ENCODE measurements around the gene ULBP2. TPM values are rescaled to one million over a fixed set of nuclear protein-coding genes. Genes with fewer than 3 reads are reported as not detected.
A peak's percentile ranks its signal among the peaks of the same experiment; 100 is the strongest.

Gene ULBP2
- total and polyA plus RNA-seq, 2 of the 8 experiments (the other 6 are each of a cell fraction or from before 2014, with no cell fraction given) = 0.05 TPM; not detected in 1

GRCh38 chr6:149988550-149989346 is 46.9 kb downstream of the ULBP2 start (continued):
- TF ChIP-seq, protein P1, sequence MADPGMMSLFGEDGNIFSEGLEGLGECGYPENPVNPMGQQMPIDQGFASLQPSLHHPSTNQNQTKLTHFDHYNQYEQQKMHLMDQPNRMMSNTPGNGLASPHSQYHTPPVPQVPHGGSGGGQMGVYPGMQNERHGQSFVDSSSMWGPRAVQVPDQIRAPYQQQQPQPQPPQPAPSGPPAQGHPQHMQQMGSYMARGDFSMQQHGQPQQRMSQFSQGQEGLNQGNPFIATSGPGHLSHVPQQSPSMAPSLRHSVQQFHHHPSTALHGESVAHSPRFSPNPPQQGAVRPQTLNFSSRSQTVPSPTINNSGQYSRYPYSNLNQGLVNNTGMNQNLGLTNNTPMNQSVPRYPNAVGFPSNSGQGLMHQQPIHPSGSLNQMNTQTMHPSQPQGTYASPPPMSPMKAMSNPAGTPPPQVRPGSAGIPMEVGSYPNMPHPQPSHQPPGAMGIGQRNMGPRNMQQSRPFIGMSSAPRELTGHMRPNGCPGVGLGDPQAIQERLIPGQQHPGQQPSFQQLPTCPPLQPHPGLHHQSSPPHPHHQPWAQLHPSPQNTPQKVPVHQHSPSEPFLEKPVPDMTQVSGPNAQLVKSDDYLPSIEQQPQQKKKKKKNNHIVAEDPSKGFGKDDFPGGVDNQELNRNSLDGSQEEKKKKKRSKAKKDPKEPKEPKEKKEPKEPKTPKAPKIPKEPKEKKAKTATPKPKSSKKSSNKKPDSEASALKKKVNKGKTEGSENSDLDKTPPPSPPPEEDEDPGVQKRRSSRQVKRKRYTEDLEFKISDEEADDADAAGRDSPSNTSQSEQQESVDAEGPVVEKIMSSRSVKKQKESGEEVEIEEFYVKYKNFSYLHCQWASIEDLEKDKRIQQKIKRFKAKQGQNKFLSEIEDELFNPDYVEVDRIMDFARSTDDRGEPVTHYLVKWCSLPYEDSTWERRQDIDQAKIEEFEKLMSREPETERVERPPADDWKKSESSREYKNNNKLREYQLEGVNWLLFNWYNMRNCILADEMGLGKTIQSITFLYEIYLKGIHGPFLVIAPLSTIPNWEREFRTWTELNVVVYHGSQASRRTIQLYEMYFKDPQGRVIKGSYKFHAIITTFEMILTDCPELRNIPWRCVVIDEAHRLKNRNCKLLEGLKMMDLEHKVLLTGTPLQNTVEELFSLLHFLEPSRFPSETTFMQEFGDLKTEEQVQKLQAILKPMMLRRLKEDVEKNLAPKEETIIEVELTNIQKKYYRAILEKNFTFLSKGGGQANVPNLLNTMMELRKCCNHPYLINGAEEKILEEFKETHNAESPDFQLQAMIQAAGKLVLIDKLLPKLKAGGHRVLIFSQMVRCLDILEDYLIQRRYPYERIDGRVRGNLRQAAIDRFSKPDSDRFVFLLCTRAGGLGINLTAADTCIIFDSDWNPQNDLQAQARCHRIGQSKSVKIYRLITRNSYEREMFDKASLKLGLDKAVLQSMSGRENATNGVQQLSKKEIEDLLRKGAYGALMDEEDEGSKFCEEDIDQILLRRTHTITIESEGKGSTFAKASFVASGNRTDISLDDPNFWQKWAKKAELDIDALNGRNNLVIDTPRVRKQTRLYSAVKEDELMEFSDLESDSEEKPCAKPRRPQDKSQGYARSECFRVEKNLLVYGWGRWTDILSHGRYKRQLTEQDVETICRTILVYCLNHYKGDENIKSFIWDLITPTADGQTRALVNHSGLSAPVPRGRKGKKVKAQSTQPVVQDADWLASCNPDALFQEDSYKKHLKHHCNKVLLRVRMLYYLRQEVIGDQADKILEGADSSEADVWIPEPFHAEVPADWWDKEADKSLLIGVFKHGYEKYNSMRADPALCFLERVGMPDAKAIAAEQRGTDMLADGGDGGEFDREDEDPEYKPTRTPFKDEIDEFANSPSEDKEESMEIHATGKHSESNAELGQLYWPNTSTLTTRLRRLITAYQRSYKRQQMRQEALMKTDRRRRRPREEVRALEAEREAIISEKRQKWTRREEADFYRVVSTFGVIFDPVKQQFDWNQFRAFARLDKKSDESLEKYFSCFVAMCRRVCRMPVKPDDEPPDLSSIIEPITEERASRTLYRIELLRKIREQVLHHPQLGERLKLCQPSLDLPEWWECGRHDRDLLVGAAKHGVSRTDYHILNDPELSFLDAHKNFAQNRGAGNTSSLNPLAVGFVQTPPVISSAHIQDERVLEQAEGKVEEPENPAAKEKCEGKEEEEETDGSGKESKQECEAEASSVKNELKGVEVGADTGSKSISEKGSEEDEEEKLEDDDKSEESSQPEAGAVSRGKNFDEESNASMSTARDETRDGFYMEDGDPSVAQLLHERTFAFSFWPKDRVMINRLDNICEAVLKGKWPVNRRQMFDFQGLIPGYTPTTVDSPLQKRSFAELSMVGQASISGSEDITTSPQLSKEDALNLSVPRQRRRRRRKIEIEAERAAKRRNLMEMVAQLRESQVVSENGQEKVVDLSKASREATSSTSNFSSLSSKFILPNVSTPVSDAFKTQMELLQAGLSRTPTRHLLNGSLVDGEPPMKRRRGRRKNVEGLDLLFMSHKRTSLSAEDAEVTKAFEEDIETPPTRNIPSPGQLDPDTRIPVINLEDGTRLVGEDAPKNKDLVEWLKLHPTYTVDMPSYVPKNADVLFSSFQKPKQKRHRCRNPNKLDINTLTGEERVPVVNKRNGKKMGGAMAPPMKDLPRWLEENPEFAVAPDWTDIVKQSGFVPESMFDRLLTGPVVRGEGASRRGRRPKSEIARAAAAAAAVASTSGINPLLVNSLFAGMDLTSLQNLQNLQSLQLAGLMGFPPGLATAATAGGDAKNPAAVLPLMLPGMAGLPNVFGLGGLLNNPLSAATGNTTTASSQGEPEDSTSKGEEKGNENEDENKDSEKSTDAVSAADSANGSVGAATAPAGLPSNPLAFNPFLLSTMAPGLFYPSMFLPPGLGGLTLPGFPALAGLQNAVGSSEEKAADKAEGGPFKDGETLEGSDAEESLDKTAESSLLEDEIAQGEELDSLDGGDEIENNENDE (IDR thresholded peaks at IDR 0.05; ENCODE audit: insufficient replicate concordance, low read length) = no peak
- TF ChIP-seq SP2 (IDR thresholded peaks at IDR 0.05; ENCODE audit: low read length) = no peak
- no peak for TF ChIP-seq TEAD4 (IDR thresholded peaks at IDR 0.05; ENCODE audit: low read depth, low read length)
- no peak for TF ChIP-seq EP300 (IDR thresholded peaks at IDR 0.05; ENCODE audit: borderline replicate concordance in 1 of 2, low read depth in 2 of 2, low read length in 2 of 2)
- TF ChIP-seq BRCA1 (IDR thresholded peaks at IDR 0.05; ENCODE audit: low read depth, low read length) = no peak
- no peak for TF ChIP-seq KDM4A (IDR thresholded peaks at IDR 0.05; ENCODE audit: low read depth, low read length, severe bottlenecking)
- TF ChIP-seq HDAC2 (IDR thresholded peaks at IDR 0.05; ENCODE audit: borderline replicate concordance in 1 of 2, low read depth in 2 of 2, low read length in 2 of 2) = no peak
- TF ChIP-seq MAX (IDR thresholded peaks at IDR 0.05) = peak; percentile 70
- TF ChIP-seq CHD2 (IDR thresholded peaks at IDR 0.05; ENCODE audit: low read length) = no peak
- TF ChIP-seq POLR2A (IDR thresholded peaks at IDR 0.05; ENCODE audit: control extremely low read depth in 1 of 2, low read depth in 2 of 2, low read length in 2 of 2) = no peak

All from H1 (cell line).